HFF-Myc (cell line): ENCODE measurements around the gene BRD4.
"Not testable (repeated sequence)": the region's sequence is repeated elsewhere in the genome, so short reads cannot be mapped to it uniquely, and the experiment has no call there.

Experiments used
- DNase-seq: peaks from one replicate; pipeline ENCODE4 v3.0.0-alpha.2; 2011; ENCODE audit warnings: low read depth; ENCODE audit errors: extremely low read depth
- H3K4me3 ChIP-seq: replicated peaks from 2 replicates; pipeline ENCODE4 v1.5.1; 2011; ENCODE audit warnings: low read depth, mild to moderate bottlenecking, control low read depth, low read length
- CTCF ChIP-seq: IDR thresholded peaks from 2 replicates; pipeline ENCODE4 v1.5.1; 2012; ENCODE audit warnings: mild to moderate bottlenecking, low read depth, low read length, control low read depth; ENCODE audit errors: missing control alignments

BRD4 gene

GRCh38 chr19:15371119-15371518 lies 38.8 kb upstream of the BRD4 start:
- H3K4me3 ChIP-seq: no peak overlapping the region
- no peak for DNase-seq
- no peak for TF ChIP-seq CTCF

- DNase-seq: no peak
- no peak for TF ChIP-seq CTCF
- H3K4me3 ChIP-seq: no peak overlapping the region
Measured at GRCh38 chr19:15369594-15369891, 37.2 kb upstream of the BRD4 start.

- no peak for TF ChIP-seq CTCF
- H3K4me3 ChIP-seq: no peak overlapping the region
Measured at GRCh38 chr19:15368798-15369593, 36.7 kb upstream of the BRD4 start.

GRCh38 chr19:15368051-15368632 lies 35.8 kb upstream of the BRD4 start:
- no peak for TF ChIP-seq CTCF
- no peak overlapping the region for H3K4me3 ChIP-seq
- DNase-seq: no peak

More at GRCh38 chr19:15368798-15369593, 36.7 kb upstream of the BRD4 start:
- no peak for DNase-seq

- no peak for DNase-seq
- no peak for TF ChIP-seq CTCF
- no peak overlapping the region for H3K4me3 ChIP-seq
Measured at GRCh38 chr19:15367439-15367838, 35.1 kb upstream of the BRD4 start.

- H3K4me3 ChIP-seq: no peak overlapping the region
- DNase-seq: no peak
- no peak for TF ChIP-seq CTCF
Measured at GRCh38 chr19:15365264-15365663, 32.9 kb upstream of the BRD4 start.

- not testable (repeated sequence) for H3K4me3 ChIP-seq, DNase-seq
Measured at GRCh38 chr19:15363791-15364190, 31.5 kb upstream of the BRD4 start.

GRCh38 chr19:15363048-15363447 lies 30.7 kb upstream of the BRD4 start:
- H3K4me3 ChIP-seq: not testable (repeated sequence)

GRCh38 chr19:15360015-15360414 lies 27.7 kb upstream of the BRD4 start:
- H3K4me3 ChIP-seq, DNase-seq: not testable (repeated sequence)

More at GRCh38 chr19:15363048-15363447, 30.7 kb upstream of the BRD4 start:
- DNase-seq: not testable (repeated sequence)
